Sigmoid colon (tissue), 7 donors: ENCODE data around the gene HARBI1. TPM values are rescaled to one million over a fixed set of nuclear protein-coding genes. Genes with fewer than 3 reads are reported as not detected.

Source experiments
- DNase-seq: peaks from one replicate; pipeline ENCODE4 v3.0.0-alpha.2; 2019
- H3K27ac ChIP-seq, 4 donors: fragments of 200-600 bp; sonication (generic); one replicate each; pipeline ENCODE4 v1.5.1; 2016 to 2019; ENCODE audit warnings: mild to moderate bottlenecking in 1 of 4
- H3K27me3 ChIP-seq, 3 donors: fragments of 200-600 bp; sonication (generic); one replicate each; pipeline ENCODE4 v1.5.1; 2019; ENCODE audit warnings: mild to moderate bottlenecking in 1 of 3
- H3K36me3 ChIP-seq, 4 donors: fragments of 200-600 bp; sonication (generic); one replicate each; pipeline ENCODE4 v1.5.1; 2016 to 2019
- H3K4me1 ChIP-seq, 4 donors: fragments of 200-600 bp; sonication (generic); one replicate each; pipeline ENCODE4 v1.5.1; 2017 to 2019
- H3K4me3 ChIP-seq, 4 donors: fragments of 200-600 bp; sonication (generic); one replicate each; pipeline ENCODE4 v1.5.1; 2017 to 2019; ENCODE audit warnings: mild to moderate bottlenecking in 2 of 4, moderate library complexity in 1 of 4
- H3K9me3 ChIP-seq, 4 donors: fragments of 200-600 bp in 3 of 4; sonication (generic) in 3 of 4; one replicate each; pipeline versions ENCODE4 v1.5.1 to v1.6.1; 2013 to 2019
- EP300 ChIP-seq, 4 donors: sonication (generic); formaldehyde crosslinking; IDR thresholded peaks; one replicate each; pipeline ENCODE4 v1.6.1; 2017; ENCODE audit warnings: antibody characterized with exemption in 4 of 4
- POLR2A ChIP-seq, 2 donors: fragments of 450-650 bp; IDR thresholded peaks; one replicate each; pipeline ENCODE4 v1.6.1; 2016; ENCODE audit warnings: antibody characterized with exemption in 2 of 2, mild to moderate bottlenecking in 2 of 2, moderate library complexity in 2 of 2
- POLR2AphosphoS5 ChIP-seq, 4 donors: sonication (generic); formaldehyde crosslinking; IDR thresholded peaks; one replicate each; pipeline ENCODE4 v1.6.1; 2017; ENCODE audit warnings: antibody characterized with exemption in 4 of 4
- WGBS, 2 donors: extraction: QIAGEN DNeasy Blood & Tissue Kit; methylation state at CpG; one replicate each; pipeline ENCODE4 v1.1.7; 2013; 5-methylcytosine and 5-hydroxymethylcytosine counted together
- intact Hi-C: fragments of 100-400 bp; cut with DNase I; formaldehyde crosslinking; loops from one replicate; pipeline ENCODE4 v1.15.1; 2023
- polyA plus RNA-seq, 3 donors: library from polyadenylated mRNA; stranded (reverse); fragments of 200-250 nt; gene quantifications; one replicate each; pipeline ENCODE4 v1.2.3, GENCODE V29; 2013
- total RNA-seq, 4 donors: library from RNA; depleted of rRNA; stranded (reverse); fragments of >200 nt; gene quantifications; one replicate each; pipeline ENCODE4 v1.1.0, GENCODE V29; 2016
- TF ChIP-seq, protein P1 (sequence below), 4 experiments: fragments of 450-650 bp in 3 of 4; fragments of 200-600 bp in 1 of 4; IDR thresholded peaks; one replicate each; pipeline ENCODE4 v1.5.1; 2016 to 2019; ENCODE audit warnings: antibody characterized with exemption in 4 of 4, mild to moderate bottlenecking in 3 of 4, moderate library complexity in 2 of 4
- donor health status: healthy with polysubstance abuse.
- donor health status: Bipolar disorder and iron deficiency.
- donor health status: healthy.

HARBI1 gene
- total and polyA plus RNA-seq, 7 donors, result 1.6 to 8.9 (median 4.4) TPM

DNA sequence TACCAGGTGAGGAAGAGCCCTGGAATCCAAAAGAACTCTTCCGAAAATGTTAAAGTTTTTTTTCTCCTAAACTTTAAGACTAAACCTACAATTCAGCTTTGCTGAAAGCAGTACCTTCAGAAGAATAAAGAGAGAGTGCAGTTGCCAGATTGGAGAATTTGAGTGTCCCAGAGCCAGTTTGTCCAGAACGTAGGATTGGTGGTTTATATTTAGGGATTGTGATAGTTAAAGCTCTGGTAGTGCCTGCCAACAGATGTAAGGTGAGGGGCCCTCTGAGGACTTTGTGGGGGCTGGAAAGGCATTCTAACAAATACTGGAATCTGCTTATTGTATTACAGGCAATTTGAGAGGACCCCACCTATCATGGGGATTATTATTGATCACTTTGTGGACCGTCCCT is 40.2 kb upstream of the HARBI1 start:
- Histone ChIP-seq H3K27me3 (no peaks in the 10 kb centered on the region), H3K4me1 (no peaks in the 10 kb centered on the region), H3K4me3 (no peak overlapping the region), H3K9me3 (no peaks in the 10 kb centered on the region), H3K36me3 (peaks cover 17 to 97% (median 60%) of the 10 kb centered on the region in 4 donors), H3K27ac (no peak overlapping the region)
- 91 to 94% methylated on average over 3 of the region's 3 CpGs for WGBS, 2 donors
- no peak for DNase-seq
- TF ChIP-seq EP300 (IDR thresholded peaks at IDR 0.05), result no peak
- TF ChIP-seq, protein P1, sequence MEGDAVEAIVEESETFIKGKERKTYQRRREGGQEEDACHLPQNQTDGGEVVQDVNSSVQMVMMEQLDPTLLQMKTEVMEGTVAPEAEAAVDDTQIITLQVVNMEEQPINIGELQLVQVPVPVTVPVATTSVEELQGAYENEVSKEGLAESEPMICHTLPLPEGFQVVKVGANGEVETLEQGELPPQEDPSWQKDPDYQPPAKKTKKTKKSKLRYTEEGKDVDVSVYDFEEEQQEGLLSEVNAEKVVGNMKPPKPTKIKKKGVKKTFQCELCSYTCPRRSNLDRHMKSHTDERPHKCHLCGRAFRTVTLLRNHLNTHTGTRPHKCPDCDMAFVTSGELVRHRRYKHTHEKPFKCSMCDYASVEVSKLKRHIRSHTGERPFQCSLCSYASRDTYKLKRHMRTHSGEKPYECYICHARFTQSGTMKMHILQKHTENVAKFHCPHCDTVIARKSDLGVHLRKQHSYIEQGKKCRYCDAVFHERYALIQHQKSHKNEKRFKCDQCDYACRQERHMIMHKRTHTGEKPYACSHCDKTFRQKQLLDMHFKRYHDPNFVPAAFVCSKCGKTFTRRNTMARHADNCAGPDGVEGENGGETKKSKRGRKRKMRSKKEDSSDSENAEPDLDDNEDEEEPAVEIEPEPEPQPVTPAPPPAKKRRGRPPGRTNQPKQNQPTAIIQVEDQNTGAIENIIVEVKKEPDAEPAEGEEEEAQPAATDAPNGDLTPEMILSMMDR (IDR thresholded peaks at IDR 0.05), result no peak
- no peak for TF ChIP-seq POLR2AphosphoS5 (IDR thresholded peaks at IDR 0.05)
- TF ChIP-seq POLR2A (IDR thresholded peaks at IDR 0.05), result no peak
- intact Hi-C loops, result no loop called here

GRCh38 chr11:46655631-46656030 is 38.6 kb upstream of the HARBI1 start:
- Histone ChIP-seq H3K27me3 (no peaks in the 10 kb centered on the region), H3K4me3 (no peak overlapping the region), H3K9me3 (no peaks in the 10 kb centered on the region), H3K4me1 (peaks cover 0 to under 1% (median 0%) of the 10 kb centered on the region in 4 donors), H3K27ac (no peak overlapping the region), H3K36me3 (peaks cover 20 to 97% (median 66%) of the 10 kb centered on the region in 4 donors)
- TF ChIP-seq POLR2A (IDR thresholded peaks at IDR 0.05) (no peak), EP300 (IDR thresholded peaks at IDR 0.05) (no peak), POLR2AphosphoS5 (IDR thresholded peaks at IDR 0.05) (no peak)
- TF ChIP-seq, protein P1 (IDR thresholded peaks at IDR 0.05), result no peak
- DNase-seq, result no peak
- 94 to 97% methylated on average over 4 of the region's 4 CpGs for WGBS, 2 donors
- intact Hi-C loops, result no loop called here

DNA sequence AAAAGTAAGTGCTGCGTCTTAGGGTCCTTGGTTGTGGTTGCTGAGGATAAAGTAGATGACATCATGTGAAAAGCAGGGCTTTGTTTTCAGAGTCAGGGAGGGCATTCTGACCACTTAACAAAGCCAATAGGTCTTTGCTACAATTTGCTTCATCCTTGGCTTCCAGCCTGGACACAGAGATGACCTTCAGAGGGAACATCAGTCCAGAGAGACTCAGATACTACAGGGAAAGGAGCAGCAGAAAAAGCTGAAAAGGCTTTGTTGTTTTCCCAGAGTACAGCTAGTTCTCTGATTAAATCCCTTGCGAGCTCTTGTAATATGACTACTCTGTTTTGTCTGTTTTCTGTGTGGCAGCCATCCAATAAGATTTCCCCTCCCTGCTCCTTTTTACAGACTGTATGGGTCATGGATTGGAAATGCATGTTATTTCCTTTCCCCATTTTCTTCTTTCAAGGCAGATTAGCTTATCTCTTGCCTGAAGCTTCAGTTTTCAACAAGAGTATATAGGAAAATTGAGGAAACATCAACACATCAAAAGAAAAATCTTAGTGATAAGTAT is 32.2 kb upstream of the HARBI1 start:
- H3K4me1 ChIP-seq, result peaks cover 0 to 13% (median 3%) of the 10 kb centered on the region in 4 donors
- TF ChIP-seq EP300 (IDR thresholded peaks at IDR 0.05), result no peak
- TF ChIP-seq POLR2AphosphoS5 (IDR thresholded peaks at IDR 0.05), result peak in 3 of 4 donors; percentile 38 to 66 (median 51)
- DNase-seq, result peak; percentile 88
- intact Hi-C loops, result no loop called here
- H3K27ac ChIP-seq, result peak overlapping the region; percentile 53 to 75 (median 55)
- no peak overlapping the region for H3K4me3 ChIP-seq
- H3K9me3 ChIP-seq, result no peaks in the 10 kb centered on the region
- no peaks in the 10 kb centered on the region for H3K27me3 ChIP-seq
- WGBS, 2 donors, result 81 to 86% methylated on average over 2 of the region's 2 CpGs
- H3K36me3 ChIP-seq, result peaks cover 12 to 98% (median 55%) of the 10 kb centered on the region in 4 donors

DNA sequence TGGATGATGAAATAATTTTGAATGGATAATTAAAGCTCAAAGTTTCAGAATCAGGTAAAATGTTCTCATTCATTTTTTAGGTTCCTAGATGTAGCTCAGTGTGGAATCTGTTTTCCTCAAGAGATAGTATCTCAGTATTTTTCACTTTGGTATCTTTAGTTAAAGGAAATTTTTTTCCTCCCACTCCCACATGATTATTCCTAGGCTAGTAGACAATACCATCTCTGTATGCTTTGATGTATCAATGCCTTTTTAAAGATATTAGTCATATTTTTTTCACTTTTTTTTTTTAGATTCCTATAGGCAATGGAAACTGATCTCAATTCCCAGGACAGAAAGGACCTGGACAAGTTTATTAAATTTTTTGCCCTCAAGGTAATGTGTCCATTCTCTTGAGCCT is 27.0 kb upstream of the HARBI1 start:
- Histone ChIP-seq H3K4me1 (peaks cover 0 to 5% (median 2%) of the 10 kb centered on the region in 4 donors), H3K9me3 (no peaks in the 10 kb centered on the region), H3K27ac (no peak overlapping the region), H3K36me3 (peaks cover 5 to 49% (median 25%) of the 10 kb centered on the region in 4 donors), H3K27me3 (no peaks in the 10 kb centered on the region), H3K4me3 (no peak overlapping the region)
- TF ChIP-seq POLR2AphosphoS5 (IDR thresholded peaks at IDR 0.05) (no peak), POLR2A (IDR thresholded peaks at IDR 0.05) (no peak), EP300 (IDR thresholded peaks at IDR 0.05) (no peak)
- TF ChIP-seq, protein P1 (IDR thresholded peaks at IDR 0.05), result no peak
- intact Hi-C loops, result no loop called here
- DNase-seq, result no peak

GRCh38 chr11:46643531-46643930 is 26.5 kb upstream of the HARBI1 start:
- peaks cover 5 to 46% (median 25%) of the 10 kb centered on the region in 4 donors for H3K36me3 ChIP-seq
- no peak overlapping the region for H3K4me3 ChIP-seq
- H3K9me3 ChIP-seq, result no peaks in the 10 kb centered on the region
- WGBS, 2 donors, result 84 to 97% methylated on average over 3 of the region's 3 CpGs
- no peaks in the 10 kb centered on the region for H3K27me3 ChIP-seq
- no peak for DNase-seq
- no peak overlapping the region for H3K27ac ChIP-seq
- TF ChIP-seq POLR2A (IDR thresholded peaks at IDR 0.05) (no peak), POLR2AphosphoS5 (IDR thresholded peaks at IDR 0.05) (no peak)
- TF ChIP-seq, protein P1 (IDR thresholded peaks at IDR 0.05), result no peak
- peaks cover 0 to 5% (median 2%) of the 10 kb centered on the region in 4 donors for H3K4me1 ChIP-seq
- intact Hi-C loops, result no loop called here
